Natural killer cell (primary cell): Measurements from ENCODE around the gene EP400. TPM values are rescaled to one million over a fixed set of nuclear protein-coding genes. Genes with fewer than 3 reads are reported as not detected.

Experiments used
- ATAC-seq, 3 donors: fragments of 150-1000 bp in 2 of 3; fragments of 200-7000 bp in 1 of 3; cut with Tn5 transposase; 1 replicate in 1 of 3; 2 replicates in 2 of 3; pipeline ENCODE4 v1.10.0; 2021; ENCODE audit warnings: mild to moderate bottlenecking in 2 of 3, moderate library complexity in 2 of 3
- DNase-seq, 2 donors: peaks; one replicate each; pipeline versions ENCODE4 v3.0.0 to v3.0.0-alpha.2; 2013 to 2021; ENCODE audit warnings: mixed read lengths in 1 of 2
- H3K27ac ChIP-seq: one replicate; pipeline ENCODE4 v1.5.1; 2013; ENCODE audit warnings: mild to moderate bottlenecking, low read length
- H3K27me3 ChIP-seq: one replicate; pipeline ENCODE4 v1.6.1; 2013; ENCODE audit warnings: low read length; ENCODE audit not compliant: control insufficient read depth, insufficient read depth
- H3K36me3 ChIP-seq: one replicate; pipeline ENCODE4 v1.6.1; 2013; ENCODE audit warnings: low read length; ENCODE audit not compliant: control insufficient read depth, insufficient read depth
- H3K4me1 ChIP-seq: one replicate; pipeline ENCODE4 v1.6.1; 2013; ENCODE audit warnings: low read length; ENCODE audit not compliant: control insufficient read depth, insufficient read depth
- H3K4me3 ChIP-seq: one replicate; pipeline ENCODE4 v1.5.1; 2013; ENCODE audit warnings: low read length
- H3K9me3 ChIP-seq: one replicate; pipeline ENCODE4 v1.6.1; 2013; ENCODE audit warnings: low read length; ENCODE audit not compliant: control insufficient read depth, insufficient read depth
- H3K27ac Mint-ChIP-seq, 2 donors: one replicate each; pipeline ENCODE4 v1.8.0; 2022; ENCODE audit warnings: mild to moderate bottlenecking in 2 of 2, mixed read lengths in 2 of 2, moderate library complexity in 1 of 2
- H3K27me3 Mint-ChIP-seq, 2 donors: one replicate each; pipeline ENCODE4 v1.8.0; 2022; ENCODE audit warnings: low read depth in 2 of 2, mixed read lengths in 2 of 2
- H3K36me3 Mint-ChIP-seq: one replicate; pipeline ENCODE4 v1.8.0; 2022; ENCODE audit warnings: mixed read lengths
- H3K4me1 Mint-ChIP-seq, 2 donors: one replicate each; pipeline ENCODE4 v1.8.0; 2022; ENCODE audit warnings: mixed read lengths in 2 of 2
- H3K4me3 Mint-ChIP-seq: one replicate; pipeline ENCODE4 v1.8.0; 2022; ENCODE audit warnings: mild to moderate bottlenecking, moderate library complexity, mixed read lengths
- H3K9me3 Mint-ChIP-seq, 2 donors: one replicate each; pipeline ENCODE4 v1.8.0; 2022; ENCODE audit warnings: mixed read lengths in 2 of 2
- WGBS: methylation state at CpG from one replicate; pipeline ENCODE4 v1.1.7; 2013; ENCODE audit warnings: missing lambda C conversion rate; ENCODE audit not compliant: insufficient coverage; 5-methylcytosine and 5-hydroxymethylcytosine counted together
- intact Hi-C: fragments of 100-400 bp; cut with micrococcal nuclease; formaldehyde crosslinking; loops from one replicate; pipeline ENCODE4 v1.14.2; 2022
- total RNA-seq, 4 donors: library from RNA; stranded (reverse); fragments of 120-200 nt in 1 of 4; gene quantifications; one replicate each; pipeline versions ENCODE4 v1.2.3 to v1.2.4, GENCODE V29; 2013 to 2022
- TF ChIP-seq, protein P1 (sequence below): fragments of 200-600 bp; IDR thresholded peaks from one replicate; pipeline ENCODE4 v1.8.0; 2022; ENCODE audit warnings: antibody characterized with exemption

The EP400 gene
- total RNA-seq, 3 donors from 2014 or later (not counting 1 experiment from before 2014, with no cell fraction given): 62.8 to 81.1 (median 80.1) TPM

DNA sequence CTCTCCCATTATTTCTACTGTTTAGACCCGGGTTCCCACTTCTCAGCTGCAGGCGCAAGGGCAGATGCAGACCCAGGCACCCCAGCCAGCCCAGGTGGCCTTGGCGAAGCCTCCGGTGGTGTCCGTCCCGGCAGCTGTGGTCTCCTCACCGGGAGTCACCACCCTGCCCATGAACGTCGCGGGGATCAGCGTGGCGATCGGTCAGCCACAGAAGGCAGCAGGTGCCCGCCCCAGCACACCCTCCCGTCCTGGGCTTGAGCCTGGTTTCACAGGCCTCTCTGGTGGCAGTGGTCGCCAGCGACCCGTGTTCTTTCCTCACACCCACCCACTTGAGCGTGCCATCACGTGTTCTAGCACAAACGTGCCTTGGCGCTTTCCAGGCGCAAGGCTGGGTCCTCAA lies 117.0 kb downstream of the EP400 start:
- no peaks in the 10 kb centered on the region for H3K27me3 ChIP-seq
- Mint-ChIP-seq H3K27ac (peak overlapping the region; percentile 80 to 81), H3K4me3 (peak overlapping the region; percentile 74), H3K36me3 (peaks cover 5% of the 10 kb centered on the region), H3K9me3 (no peaks in the 10 kb centered on the region), H3K27me3 (no peaks in the 10 kb centered on the region), H3K4me1 (peaks cover 12 to 14% of the 10 kb centered on the region in 2 donors)
- peaks cover 29% of the 10 kb centered on the region for H3K4me1 ChIP-seq
- ATAC-seq (no peak), DNase-seq (no peak)
- no peak overlapping the region for H3K4me3 ChIP-seq
- intact Hi-C loops: no loop called here
- H3K9me3 ChIP-seq: no peaks in the 10 kb centered on the region
- WGBS: 87% methylated on average over 23 of the region's 23 CpGs
- peaks cover 39% of the 10 kb centered on the region for H3K36me3 ChIP-seq
- TF ChIP-seq, protein P1, sequence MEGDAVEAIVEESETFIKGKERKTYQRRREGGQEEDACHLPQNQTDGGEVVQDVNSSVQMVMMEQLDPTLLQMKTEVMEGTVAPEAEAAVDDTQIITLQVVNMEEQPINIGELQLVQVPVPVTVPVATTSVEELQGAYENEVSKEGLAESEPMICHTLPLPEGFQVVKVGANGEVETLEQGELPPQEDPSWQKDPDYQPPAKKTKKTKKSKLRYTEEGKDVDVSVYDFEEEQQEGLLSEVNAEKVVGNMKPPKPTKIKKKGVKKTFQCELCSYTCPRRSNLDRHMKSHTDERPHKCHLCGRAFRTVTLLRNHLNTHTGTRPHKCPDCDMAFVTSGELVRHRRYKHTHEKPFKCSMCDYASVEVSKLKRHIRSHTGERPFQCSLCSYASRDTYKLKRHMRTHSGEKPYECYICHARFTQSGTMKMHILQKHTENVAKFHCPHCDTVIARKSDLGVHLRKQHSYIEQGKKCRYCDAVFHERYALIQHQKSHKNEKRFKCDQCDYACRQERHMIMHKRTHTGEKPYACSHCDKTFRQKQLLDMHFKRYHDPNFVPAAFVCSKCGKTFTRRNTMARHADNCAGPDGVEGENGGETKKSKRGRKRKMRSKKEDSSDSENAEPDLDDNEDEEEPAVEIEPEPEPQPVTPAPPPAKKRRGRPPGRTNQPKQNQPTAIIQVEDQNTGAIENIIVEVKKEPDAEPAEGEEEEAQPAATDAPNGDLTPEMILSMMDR: no peak
- H3K27ac ChIP-seq: peak overlapping the region; percentile 21

DNA sequence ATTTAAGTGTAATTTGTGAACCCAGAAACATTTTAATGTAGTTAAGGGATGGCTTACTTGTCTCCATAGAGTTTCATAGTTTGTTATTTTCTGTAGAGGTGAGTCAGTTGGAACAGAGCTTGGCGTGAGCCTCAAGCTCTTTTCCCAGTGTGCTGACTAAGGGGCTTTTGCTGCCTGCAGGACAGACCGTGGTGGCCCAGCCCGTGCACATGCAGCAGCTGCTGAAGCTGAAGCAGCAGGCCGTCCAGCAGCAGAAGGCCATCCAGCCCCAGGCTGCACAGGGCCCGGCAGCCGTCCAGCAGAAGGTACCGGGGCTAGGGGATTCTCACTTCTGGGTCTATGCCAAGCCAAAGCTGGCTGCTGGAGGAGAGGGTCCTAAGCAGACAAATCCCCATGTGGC lies 117.4 kb downstream of the EP400 start:
- H3K4me1 ChIP-seq: peaks cover 29% of the 10 kb centered on the region
- Mint-ChIP-seq H3K27ac (no peak overlapping the region), H3K36me3 (peaks cover 5% of the 10 kb centered on the region), H3K9me3 (no peaks in the 10 kb centered on the region), H3K27me3 (no peaks in the 10 kb centered on the region), H3K4me1 (peaks cover 12 to 14% of the 10 kb centered on the region in 2 donors), H3K4me3 (peak overlapping the region; percentile 35)
- peaks cover 36% of the 10 kb centered on the region for H3K36me3 ChIP-seq
- ATAC-seq (no peak), DNase-seq (no peak)
- no peak overlapping the region for H3K4me3 ChIP-seq
- no peaks in the 10 kb centered on the region for H3K27me3 ChIP-seq
- intact Hi-C loops: no loop called here
- H3K9me3 ChIP-seq: no peaks in the 10 kb centered on the region
- WGBS: 97% methylated on average over 7 of the region's 7 CpGs
- no peak overlapping the region for H3K27ac ChIP-seq
- TF ChIP-seq, protein P1: no peak

DNA sequence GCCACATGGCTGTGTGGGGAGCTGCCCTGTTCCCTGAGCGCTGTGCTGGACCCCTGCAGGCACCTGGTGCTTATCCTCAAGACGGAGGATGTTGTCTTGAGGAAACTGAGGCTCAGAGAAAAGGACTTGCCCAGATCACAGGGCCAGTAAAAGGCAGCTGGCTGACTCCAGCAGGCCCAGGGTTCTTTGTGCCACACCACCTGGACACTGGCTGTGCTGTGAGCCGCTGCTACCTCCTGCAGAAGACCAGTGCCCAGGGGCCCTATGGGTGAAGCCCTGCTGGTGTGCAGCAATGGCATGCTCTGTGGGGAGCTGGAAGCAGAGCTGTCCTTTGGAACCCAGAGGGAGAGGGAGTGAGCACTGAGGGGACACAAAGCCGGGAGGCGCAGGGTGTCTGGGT lies 118.5 kb downstream of the EP400 start:
- no peak overlapping the region for H3K27ac Mint-ChIP-seq
- TF ChIP-seq, protein P1: no peak
- intact Hi-C loops: no loop called here
- Histone ChIP-seq H3K4me1 (peaks cover 29% of the 10 kb centered on the region), H3K9me3 (no peaks in the 10 kb centered on the region), H3K27ac (no peak overlapping the region), H3K36me3 (peaks cover 31% of the 10 kb centered on the region), H3K4me3 (no peak overlapping the region), H3K27me3 (no peaks in the 10 kb centered on the region)
- peaks cover 12 to 14% of the 10 kb centered on the region in 2 donors for H3K4me1 Mint-ChIP-seq
- no peak overlapping the region for H3K4me3 Mint-ChIP-seq
- ATAC-seq: no peak
- H3K9me3 Mint-ChIP-seq: no peaks in the 10 kb centered on the region
- no peak for DNase-seq
- H3K36me3 Mint-ChIP-seq: peaks cover 5% of the 10 kb centered on the region
- H3K27me3 Mint-ChIP-seq: no peaks in the 10 kb centered on the region
- WGBS: 98% methylated on average over 5 of the region's 5 CpGs

DNA sequence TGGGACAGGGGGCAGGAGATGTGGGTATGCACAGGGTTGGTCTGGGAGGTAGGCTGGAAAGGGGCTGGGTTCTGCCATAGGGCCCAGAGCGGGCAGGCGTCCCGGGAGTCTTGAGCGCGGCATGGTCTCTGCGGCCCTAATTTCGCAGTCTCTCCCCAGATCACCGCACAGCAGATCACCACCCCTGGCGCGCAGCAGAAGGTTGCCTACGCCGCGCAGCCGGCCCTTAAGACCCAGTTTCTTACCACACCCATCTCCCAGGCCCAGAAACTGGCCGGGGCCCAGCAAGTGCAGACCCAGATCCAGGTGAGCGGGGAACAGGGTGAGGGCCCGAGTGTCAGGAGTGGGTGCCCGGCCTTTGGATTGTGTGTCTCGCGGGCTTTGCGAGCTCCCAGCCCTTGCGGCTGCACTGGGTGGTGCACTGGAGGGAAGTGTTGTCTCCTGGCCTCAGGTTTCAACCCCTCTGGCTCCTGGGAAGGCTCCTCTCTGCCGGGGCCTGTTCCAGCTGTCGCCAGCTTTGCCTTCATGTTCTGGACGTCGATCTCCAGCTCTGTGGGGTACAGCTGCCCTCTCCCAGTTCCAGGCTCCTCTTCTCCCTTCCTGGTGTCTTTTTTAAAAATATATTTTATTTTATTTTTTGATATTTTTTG lies 119.7 kb downstream of the EP400 start:
- Histone ChIP-seq H3K4me3 (no peak overlapping the region), H3K27ac (no peak overlapping the region), H3K9me3 (no peaks in the 10 kb centered on the region), H3K36me3 (peaks cover 24% of the 10 kb centered on the region), H3K27me3 (no peaks in the 10 kb centered on the region), H3K4me1 (peaks cover 26% of the 10 kb centered on the region)
- no peaks in the 10 kb centered on the region for H3K27me3 Mint-ChIP-seq
- no peaks in the 10 kb centered on the region for H3K9me3 Mint-ChIP-seq
- TF ChIP-seq, protein P1: no peak
- H3K4me3 Mint-ChIP-seq: no peak overlapping the region
- no peak overlapping the region for H3K27ac Mint-ChIP-seq
- intact Hi-C loops: no loop called here
- WGBS: 99% methylated on average over 24 of the region's 26 CpGs
- peaks cover 12 to 14% of the 10 kb centered on the region in 2 donors for H3K4me1 Mint-ChIP-seq
- no peak for DNase-seq
- no peak for ATAC-seq
- peaks cover 5% of the 10 kb centered on the region for H3K36me3 Mint-ChIP-seq
